ENCODE results near the gene SHF. TPM values are rescaled to one million over a fixed set of nuclear protein-coding genes. Genes with fewer than 3 reads are reported as not detected.
A peak's percentile ranks its signal among the peaks of the same experiment; 100 is the strongest.

SHF gene
- total RNA-seq, 1 experiment from 2014 or later = 0.96 TPM

GRCh38 chr15:45199136-45199810 is 11.5 kb upstream of the SHF start:
- DNase-seq (ENCODE audit: low read depth) = peak; percentile 28

GRCh38 chr15:45198337-45199135 is 10.8 kb upstream of the SHF start:
- peak; percentile 94 for DNase-seq (ENCODE audit: low read depth)

GRCh38 chr15:45197512-45197911 is 9.7 kb upstream of the SHF start:
- no peak for DNase-seq (ENCODE audit: low read depth)

- DNase-seq (ENCODE audit: low read depth) = no peak
Observed at GRCh38 chr15:45187578-45187893, 230 bp downstream of the SHF start.

GRCh38 chr15:45186771-45187577 is 792 bp downstream of the SHF start:
- DNase-seq (ENCODE audit: low read depth) = no peak

- peak; percentile 52 for DNase-seq (ENCODE audit: low read depth)
Observed at GRCh38 chr15:45185903-45186770, 1.6 kb downstream of the SHF start.

- no peak for DNase-seq (ENCODE audit: low read depth)
Observed at GRCh38 chr15:45185069-45185779, 2.5 kb downstream of the SHF start.

GRCh38 chr15:45184562-45185041 is 3.2 kb downstream of the SHF start:
- DNase-seq (ENCODE audit: low read depth) = no peak

GRCh38 chr15:45183511-45183910 is 4.3 kb downstream of the SHF start:
- DNase-seq (ENCODE audit: low read depth) = no peak

GRCh38 chr15:45182996-45183395 is 4.8 kb downstream of the SHF start:
- no peak for DNase-seq (ENCODE audit: low read depth)

GRCh38 chr15:45181491-45182285 is 6.1 kb downstream of the SHF start:
- no peak for DNase-seq (ENCODE audit: low read depth)

- DNase-seq (ENCODE audit: low read depth) = no peak
Observed at GRCh38 chr15:45180648-45181436, 6.9 kb downstream of the SHF start.

- DNase-seq (ENCODE audit: low read depth) = peak; percentile 70
Observed at GRCh38 chr15:45180201-45180600, 7.6 kb downstream of the SHF start.

GRCh38 chr15:45179221-45179985 is 8.4 kb downstream of the SHF start:
- peak; percentile 42 for DNase-seq (ENCODE audit: low read depth)

- no peak for DNase-seq (ENCODE audit: low read depth)
Observed at GRCh38 chr15:45177285-45177684, 10.5 kb downstream of the SHF start.

- DNase-seq (ENCODE audit: low read depth) = no peak
Observed at GRCh38 chr15:45174577-45174976, 13.2 kb downstream of the SHF start.

GRCh38 chr15:45174069-45174468 is 13.7 kb downstream of the SHF start:
- no peak for DNase-seq (ENCODE audit: low read depth)

- no peak for DNase-seq (ENCODE audit: low read depth)
Observed at GRCh38 chr15:45171912-45172311, 15.9 kb downstream of the SHF start.
